Mucosa of gallbladder (tissue), 1 donor: ENCODE results near the gene UTP11. TPM values are rescaled to one million over a fixed set of nuclear protein-coding genes. Genes with fewer than 3 reads are reported as not detected.
"Not testable (repeated sequence)": the region's sequence is repeated elsewhere in the genome, so short reads cannot be mapped to it uniquely, and the experiment has no call there.

ENCODE experiments used
- DNase-seq: peaks from one replicate; pipeline ENCODE4 v3.0.0-alpha.2; 2020; ENCODE audit warnings: low spot score
- total RNA-seq: library from RNA; stranded (reverse); gene quantifications from one replicate; pipeline ENCODE4 v1.2.1, GENCODE V29; 2021
- donor health status: DM: no; HTN: no; CAD: no.

The UTP11 gene, protein sequence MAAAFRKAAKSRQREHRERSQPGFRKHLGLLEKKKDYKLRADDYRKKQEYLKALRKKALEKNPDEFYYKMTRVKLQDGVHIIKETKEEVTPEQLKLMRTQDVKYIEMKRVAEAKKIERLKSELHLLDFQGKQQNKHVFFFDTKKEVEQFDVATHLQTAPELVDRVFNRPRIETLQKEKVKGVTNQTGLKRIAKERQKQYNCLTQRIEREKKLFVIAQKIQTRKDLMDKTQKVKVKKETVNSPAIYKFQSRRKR
- 17.7 TPM for total RNA-seq

GRCh38 chr1:38012363-38013226 lies at the start of gene UTP11:
Gene UTP11 (plus strand): TSS chr1:38012734. CDS start chr1:38012803, 69 bp downstream.
- DNase-seq: peak; percentile 97

- not testable (repeated sequence) for DNase-seq
These were observed 48.4 kb upstream of the UTP11 start for GRCh38 chr1:37964106-37964505.

GRCh38 chr1:37965301-37965700 lies 47.2 kb upstream of the UTP11 start:
- no peak for DNase-seq

- DNase-seq: not testable (repeated sequence)
These were observed 38.9 kb upstream of the UTP11 start for GRCh38 chr1:37973684-37974083.

- DNase-seq: no peak
These were observed 38.0 kb upstream of the UTP11 start for GRCh38 chr1:37974567-37974966.

GRCh38 chr1:37975083-37975482 lies 37.5 kb upstream of the UTP11 start:
- DNase-seq: not testable (repeated sequence)

DNA sequence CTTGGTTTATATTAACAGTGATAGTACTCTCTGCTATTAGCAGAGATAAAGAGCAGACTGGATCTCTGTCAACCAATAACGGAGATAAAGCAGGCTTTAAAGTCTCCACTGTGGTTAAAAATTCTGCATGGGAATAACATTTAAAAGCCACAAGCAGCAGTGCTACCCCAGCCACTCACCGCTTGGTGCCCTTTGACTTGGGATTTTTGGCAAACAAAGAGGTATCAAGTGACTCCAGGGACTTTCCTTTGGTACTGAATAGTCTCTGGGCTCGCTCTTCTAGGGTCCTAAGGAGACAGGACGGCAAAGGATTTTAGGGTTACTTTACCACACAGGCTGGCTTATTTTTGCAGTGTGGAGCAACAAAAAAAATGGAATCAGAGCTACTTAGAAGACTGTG lies 34.0 kb upstream of the UTP11 start:
- no peak for DNase-seq

- DNase-seq: no peak
These were observed 29.0 kb upstream of the UTP11 start for GRCh38 chr1:37983546-37983945.

DNA sequence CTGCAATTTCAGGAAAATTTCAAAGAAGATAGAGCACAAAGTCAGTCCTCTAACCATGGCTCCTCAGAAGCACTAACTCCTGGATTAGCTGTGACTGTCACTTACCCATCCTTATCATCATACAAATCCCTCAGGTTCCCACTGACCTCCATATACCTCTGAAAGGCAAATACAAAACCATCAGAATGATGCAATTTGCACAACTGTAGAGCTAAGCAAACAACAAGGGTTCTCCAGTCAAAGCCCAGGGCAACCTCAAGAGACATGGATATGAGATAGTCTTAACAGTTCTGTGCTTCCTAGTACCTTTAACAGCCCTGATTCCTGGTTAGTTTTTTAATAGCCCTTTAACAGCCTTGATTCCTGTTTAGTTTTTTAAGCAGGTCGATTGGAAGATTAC lies 24.9 kb upstream of the UTP11 start:
- no peak for DNase-seq

DNA sequence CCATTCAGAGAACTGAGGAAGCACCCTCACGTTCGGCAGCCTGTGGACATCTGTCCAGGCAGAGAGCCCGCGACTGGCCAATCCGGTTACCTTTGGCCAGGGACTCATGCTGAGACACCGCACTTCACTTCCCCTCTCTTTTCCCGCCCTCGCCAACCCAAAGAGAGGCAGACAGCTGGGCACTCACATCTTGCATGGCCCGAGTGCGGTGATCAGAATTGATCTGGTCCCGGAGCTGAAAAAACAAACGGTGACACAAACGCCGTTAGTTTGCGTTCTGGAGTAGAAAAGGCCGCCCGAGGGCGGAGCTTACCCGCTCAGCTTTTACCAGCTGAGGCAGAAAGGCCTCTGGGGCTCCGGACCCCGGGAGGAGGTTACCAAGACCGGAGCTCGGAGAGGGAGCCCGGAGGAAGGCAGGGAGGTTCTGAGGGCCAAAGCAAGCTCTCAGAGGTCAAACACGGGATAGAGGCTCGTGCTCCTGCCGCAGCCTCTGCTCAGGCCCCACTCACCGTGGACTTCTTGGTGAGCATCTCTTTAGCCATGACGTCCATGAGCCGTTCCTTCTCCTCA lies 23.1 kb upstream of the UTP11 start:
- DNase-seq: no peak

- DNase-seq: no peak
These were observed 17.5 kb upstream of the UTP11 start for GRCh38 chr1:37994886-37995566.

DNA sequence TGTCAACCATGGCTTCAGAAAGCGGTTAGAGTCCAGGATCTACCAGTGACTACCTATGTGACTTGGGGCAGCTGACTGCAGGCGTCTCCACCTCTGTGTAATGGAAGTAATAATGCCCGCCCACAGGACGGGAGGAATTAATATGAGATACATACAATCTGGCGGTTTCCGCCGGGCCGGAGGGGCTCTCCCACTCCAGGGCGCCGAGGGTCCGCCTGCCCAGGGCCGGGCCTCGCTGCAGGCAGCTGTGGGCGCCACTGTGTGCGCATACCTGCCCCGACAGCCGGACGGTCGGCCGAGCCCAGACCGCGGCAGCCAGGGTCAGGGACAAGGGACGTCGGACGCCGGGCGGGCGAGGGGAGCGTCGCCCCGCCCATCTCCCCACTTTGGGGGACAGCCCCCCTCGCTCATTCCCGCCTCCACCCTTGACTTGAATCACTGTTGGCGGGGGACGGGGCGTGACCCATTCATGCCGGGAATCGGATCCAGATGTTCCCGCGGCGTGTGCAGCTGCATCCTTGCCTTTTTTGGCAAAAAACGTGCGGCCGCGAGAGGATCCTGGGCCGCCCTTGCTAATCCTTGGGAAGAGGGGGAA lies 16.7 kb upstream of the UTP11 start:
- peak; percentile 56 for DNase-seq

GRCh38 chr1:37997256-37998088 lies 15.1 kb upstream of the UTP11 start:
- DNase-seq: no peak

DNA sequence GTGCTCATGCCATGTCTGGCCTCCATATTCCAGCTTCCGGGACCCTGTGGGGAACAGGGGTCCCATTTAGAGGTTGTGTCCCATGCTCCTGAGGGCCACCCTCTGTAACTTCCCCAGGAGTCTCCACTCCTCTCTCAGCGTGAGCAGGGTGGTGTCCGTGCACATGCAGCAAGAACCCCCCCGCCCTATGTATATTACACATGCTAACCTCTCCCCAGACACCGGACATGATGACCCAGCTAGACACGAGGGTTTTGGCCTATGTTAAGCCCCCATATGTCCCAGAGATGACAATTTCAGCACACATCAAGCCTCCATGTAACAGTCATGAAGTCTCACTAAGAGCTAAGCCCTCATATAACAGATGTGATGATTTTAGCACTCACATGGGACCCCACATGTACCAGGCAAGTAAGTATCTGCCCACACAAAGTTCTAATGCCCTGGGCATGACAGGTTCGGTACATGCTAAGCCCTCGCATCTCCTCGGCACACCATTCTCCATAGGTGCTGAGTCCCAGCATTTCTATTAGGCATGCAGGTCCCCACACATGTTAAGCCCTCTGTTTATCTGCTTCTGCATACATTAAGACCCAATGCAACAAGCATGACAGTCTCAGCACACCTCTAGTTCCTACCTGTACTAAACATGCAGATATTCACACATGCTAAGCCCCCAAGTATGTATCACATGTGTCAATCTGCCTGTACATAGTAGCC lies 14.3 kb upstream of the UTP11 start:
- no peak for DNase-seq

DNA sequence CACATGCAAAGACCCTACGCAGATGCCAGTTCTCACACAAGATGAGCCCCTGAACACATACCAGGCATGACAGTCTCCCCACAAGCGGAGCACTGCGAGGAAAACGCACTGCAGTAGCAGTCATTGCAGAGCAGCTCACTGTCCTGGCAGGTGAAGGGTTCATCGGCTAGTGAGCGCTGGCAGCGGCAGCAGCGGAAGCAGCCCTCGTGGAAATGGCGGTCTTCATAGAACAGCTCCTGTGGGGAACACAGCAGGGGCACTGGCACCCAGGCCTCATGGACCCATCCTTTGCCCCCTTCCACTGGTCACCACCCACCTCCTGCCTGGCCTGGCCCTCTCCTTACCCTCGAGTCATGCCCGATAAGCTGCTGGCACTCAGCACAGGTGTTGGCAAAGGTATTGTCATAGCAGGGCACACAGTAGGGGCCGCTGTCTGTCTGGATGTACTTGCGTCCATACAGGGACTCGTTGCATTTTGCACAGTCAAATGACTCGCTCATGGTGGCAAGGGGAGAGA lies 13.6 kb upstream of the UTP11 start:
- no peak for DNase-seq

DNA sequence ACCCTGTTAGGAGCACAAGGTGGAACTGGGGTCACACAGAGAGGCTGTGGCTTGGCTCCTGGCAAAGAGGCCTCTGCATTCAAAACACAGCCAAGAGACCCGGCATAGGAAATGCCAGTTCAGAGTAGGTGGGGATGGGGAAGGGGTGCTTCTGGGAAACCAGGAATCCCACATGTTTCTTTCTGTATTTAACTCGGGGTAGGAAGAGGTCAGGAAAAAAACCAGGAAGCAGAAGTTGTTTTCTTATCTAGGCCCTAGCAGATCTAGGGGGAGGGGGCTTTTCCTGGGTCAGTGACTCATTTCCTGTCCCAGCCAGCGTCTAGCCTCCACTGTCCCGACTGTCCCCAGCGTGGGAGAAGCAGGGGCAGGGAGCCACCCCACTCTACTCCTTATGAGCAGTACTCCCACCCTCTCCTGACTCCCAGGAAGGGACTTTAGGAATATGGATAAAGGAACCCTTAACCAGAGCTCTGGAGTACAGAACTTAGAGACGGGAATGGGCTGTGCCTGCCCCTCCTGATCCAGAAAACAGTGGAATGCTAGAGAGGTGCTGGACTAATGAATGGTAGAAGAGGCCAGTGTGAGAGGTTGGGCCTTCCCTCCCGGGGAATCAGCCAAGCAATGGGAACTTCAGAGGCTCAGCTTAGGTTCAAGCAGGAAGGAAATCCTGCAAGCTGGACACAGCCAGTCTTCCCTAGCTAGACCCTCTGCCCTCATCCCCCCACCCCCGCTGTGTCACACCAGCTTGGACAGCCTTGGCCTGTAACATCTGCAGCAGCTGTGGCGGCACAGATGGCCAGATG lies 12.9 kb upstream of the UTP11 start:
- DNase-seq: no peak

DNA sequence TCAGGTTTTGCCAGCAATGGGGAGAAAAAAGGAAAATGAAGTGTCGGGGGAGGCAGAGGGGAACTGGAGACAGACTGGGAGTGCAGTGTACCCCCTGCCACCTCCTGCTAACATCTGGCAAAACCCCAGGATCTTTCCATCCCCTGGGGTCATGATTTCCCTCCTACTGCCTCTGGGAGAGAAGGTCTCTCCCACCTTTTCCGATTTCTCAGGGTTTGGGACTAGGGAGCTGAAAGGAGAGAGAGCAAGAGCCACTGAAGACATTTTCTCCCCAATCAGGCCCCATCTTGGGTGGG lies 12.4 kb upstream of the UTP11 start:
- no peak for DNase-seq

DNA sequence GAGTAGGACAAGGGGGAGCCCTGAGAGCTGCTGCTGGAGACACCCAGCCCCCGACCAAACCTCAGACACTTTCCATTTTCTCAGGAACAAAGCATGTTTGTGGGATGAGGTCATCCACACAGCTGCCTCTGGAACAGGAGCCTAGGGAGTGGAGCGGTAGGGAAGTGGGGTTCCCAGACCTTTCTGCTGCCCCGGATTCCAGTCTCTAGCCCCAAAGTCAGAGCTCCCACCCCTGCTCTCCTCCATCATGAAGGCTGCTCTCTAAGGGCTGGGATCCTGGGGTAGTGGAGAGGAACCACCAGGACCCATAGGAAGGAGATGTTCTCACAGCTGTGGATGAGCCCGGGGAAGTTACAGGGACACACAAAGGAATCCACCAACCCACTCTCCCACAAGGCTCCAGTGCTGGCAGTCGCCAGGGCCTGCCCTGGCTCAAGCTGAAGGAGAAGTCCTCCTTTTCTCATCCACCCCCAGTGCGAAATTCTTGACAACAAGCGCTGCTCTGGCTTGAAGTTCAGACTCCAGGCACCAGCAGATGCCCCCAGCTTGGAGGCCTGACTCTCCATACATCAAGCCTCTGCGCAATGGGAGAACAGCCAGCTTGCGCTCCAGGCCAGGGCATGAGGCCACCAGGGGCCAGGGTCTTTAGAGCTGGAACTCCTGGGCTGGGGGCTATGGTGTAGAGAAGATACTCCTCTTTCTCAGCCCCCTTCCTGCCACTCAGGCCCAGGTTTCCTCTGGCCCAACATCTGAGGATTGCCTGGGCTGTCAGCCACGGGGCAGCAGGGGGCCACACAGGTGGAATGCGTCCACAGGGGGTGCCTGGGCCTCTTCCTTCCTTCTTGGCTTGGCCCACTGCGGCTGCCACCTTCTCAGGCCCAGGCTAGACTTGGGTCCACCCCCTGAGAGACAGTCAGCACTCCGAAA lies 11.7 kb upstream of the UTP11 start:
- DNase-seq: no peak
